Endothelial cell of umbilical vein (primary cell): ENCODE measurements around the gene ITFG1. TPM values are rescaled to one million over a fixed set of nuclear protein-coding genes. Genes with fewer than 3 reads are reported as not detected.
"Not testable (repeated sequence)": the region's sequence is repeated elsewhere in the genome, so short reads cannot be mapped to it uniquely, and the experiment has no call there.

Source experiments
- BruUV-seq: library from RNA; stranded (reverse); fragments of 400-500 nt; replicated peaks from 2 replicates; lab custom pipeline; 2021; lab: Mats Ljungman, UMichigan
- CTCF ChIA-PET: fragments of 300-600, 350-600 bp; sonication (Branson Sonifier 250); formaldehyde crosslinking; loops from one replicate; lab custom pipeline; 2021; ENCODE audit warnings: antibody characterized with exemption, inconsistent platforms; lab: Charles Lee
- POLR2A ChIA-PET: fragments of 300-600, 350-600 bp; sonication (Branson Sonifier 250); formaldehyde crosslinking; loops from one replicate; lab custom pipeline; 2021; ENCODE audit warnings: antibody characterized with exemption, inconsistent platforms; lab: Charles Lee
- DNase-seq: peaks from one replicate; pipeline ENCODE4 v3.0.0-alpha.2; 2011; ENCODE audit warnings: low read depth, low spot score
- FAIRE-seq: peaks from 2 replicates; lab custom pipeline; 2011; peaks lifted over from hg19 to GRCh38; lab: Jason Lieb, UNC
- H2AFZ ChIP-seq: 2 replicates; pipeline ENCODE4 v1.6.0; 2012; ENCODE audit warnings: low read depth, low read length, control low read depth, inconsistent platforms
- H3K27ac ChIP-seq: 2 replicates; pipeline ENCODE4 v1.5.1; 2011; ENCODE audit warnings: low read depth, mild to moderate bottlenecking, control low read depth, low read length, moderate library complexity; ENCODE audit not compliant: insufficient read depth
- H3K27me3 ChIP-seq, 2 experiments: 2 replicates each; pipeline versions ENCODE4 v1.6.0 to v1.6.1; 2011; ENCODE audit warnings: low read length in 2 of 2, mixed read lengths in 1 of 2; ENCODE audit not compliant: control insufficient read depth in 2 of 2, insufficient read depth in 2 of 2
- H3K36me3 ChIP-seq, 2 experiments: 2 replicates in 1 of 2; 3 replicates in 1 of 2; pipeline ENCODE4 v1.5.1; 2011; ENCODE audit warnings: low read length in 2 of 2, mild to moderate bottlenecking in 1 of 2, moderate library complexity in 1 of 2; ENCODE audit not compliant: control insufficient read depth in 2 of 2, insufficient read depth in 2 of 2; ENCODE audit errors: extremely low read depth in 1 of 2
- H3K4me1 ChIP-seq: 3 replicates; pipeline ENCODE4 v1.5.1; 2011; ENCODE audit warnings: mild to moderate bottlenecking, low read length; ENCODE audit not compliant: control insufficient read depth, insufficient read depth; ENCODE audit errors: extremely low read depth
- H3K4me2 ChIP-seq: 2 replicates; pipeline ENCODE4 v1.6.1; 2011; ENCODE audit warnings: low read length, control low read depth, mixed read lengths; ENCODE audit not compliant: insufficient read depth
- H3K4me3 ChIP-seq, 3 experiments: fragments of 200-600 bp in 1 of 3; sonication (generic), shearing (Covaris generic) in 1 of 3; replicated peaks in 1 of 3; 2 replicates each; pipeline ENCODE4 v1.5.1; 2011 to 2016; ENCODE audit warnings: control low read depth in 3 of 3, low read length in 3 of 3, mild to moderate bottlenecking in 2 of 3, inconsistent platforms in 1 of 3, low read depth in 1 of 3, moderate library complexity in 1 of 3; ENCODE audit not compliant: insufficient read depth in 1 of 3
- H3K79me2 ChIP-seq: 2 replicates; pipeline ENCODE4 v1.6.0; 2012; ENCODE audit warnings: low read length, inconsistent platforms; ENCODE audit not compliant: control insufficient read depth, insufficient read depth
- H3K9ac ChIP-seq: replicated peaks from 2 replicates; pipeline ENCODE3; 2011; ENCODE audit warnings: low read length, control low read depth; ENCODE audit not compliant: insufficient read depth; ENCODE audit errors: extremely low read depth
- H3K9me1 ChIP-seq: replicated peaks from 3 replicates; pipeline ENCODE4 v1.6.0; 2011; ENCODE audit warnings: mild to moderate bottlenecking, low read length; ENCODE audit not compliant: control insufficient read depth, insufficient read depth; ENCODE audit errors: extremely low read depth
- H3K9me3 ChIP-seq: replicated peaks from 2 replicates; pipeline ENCODE4 v1.5.1; 2012; ENCODE audit warnings: low read length, inconsistent platforms; ENCODE audit not compliant: control insufficient read depth, insufficient read depth
- H4K20me1 ChIP-seq: replicated peaks from 2 replicates; pipeline ENCODE3; 2011; ENCODE audit warnings: mild to moderate bottlenecking, low read length; ENCODE audit not compliant: control insufficient read depth, insufficient read depth; ENCODE audit errors: extremely low read depth
- MAX ChIP-seq: IDR thresholded peaks from 2 replicates; pipeline ENCODE4 v1.6.1; 2011; ENCODE audit not compliant: insufficient read depth, insufficient read length
- MYC ChIP-seq: IDR thresholded peaks from one replicate; pipeline ENCODE4 v1.6.1; 2011; ENCODE audit warnings: mild to moderate bottlenecking, low read depth, low read length
- dilution Hi-C: fragments of 300-500 bp; cut with MboI; formaldehyde crosslinking; loops from one replicate; pipeline ENCODE4 v1.15.0; 2019; ENCODE audit warnings: low sequenced_read_pairs; ENCODE audit not compliant: extremely low pct_ligation_motif_present
- intact Hi-C: fragments of 100-400 bp; cut with micrococcal nuclease; formaldehyde crosslinking; loops from one replicate; pipeline ENCODE4 v1.10.0; 2022
- polyA plus RNA-seq, 4 experiments: library from polyadenylated mRNA; depleted of rRNA in 3 of 4; stranded (reverse) in 3 of 4; unstranded in 1 of 4; fragments of >200 nt; gene quantifications; 2 replicates each; pipeline versions ENCODE4 v1.2.1 to v1.2.3, GENCODE V29; 2011 to 2012; ENCODE audit warnings: missing spikeins in 1 of 4
- total RNA-seq: library from RNA; stranded (reverse); gene quantifications from 2 replicates; pipeline ENCODE4 v1.2.3, GENCODE V29; 2021

Gene ITFG1
- total and polyA plus RNA-seq, 2 donors (not counting 3 experiments of a cell fraction or from before 2014, with no cell fraction given), result 32.1 to 44.2 TPM

GRCh38 chr16:47434274-47434673 is 26.6 kb downstream of the ITFG1 start:
- DNase-seq, H3K36me3 ChIP-seq, H3K4me1 ChIP-seq, H4K20me1 ChIP-seq, POLR2A ChIA-PET, FAIRE-seq, H3K4me2 ChIP-seq, dilution Hi-C loops, H3K79me2 ChIP-seq, intact Hi-C loops, H2AFZ ChIP-seq, H3K9me1 ChIP-seq, BruUV-seq, H3K4me3 ChIP-seq, H3K27ac ChIP-seq, H3K9me3 ChIP-seq, H3K9ac ChIP-seq, H3K27me3 ChIP-seq: not testable (repeated sequence)
- CTCF ChIA-PET, result interaction anchor here (1.0 kb wide), 1 partner anchor 9 kb away, joined by 4 read pairs; no protein-coding TSS in a partner anchor

GRCh38 chr16:47431960-47432359 is 28.9 kb downstream of the ITFG1 start:
- Histone ChIP-seq H3K4me1 (no peaks in the 10 kb centered on the region), H3K9ac (no peak overlapping the region), H4K20me1 (no peaks in the 10 kb centered on the region), H3K9me1 (no peaks in the 10 kb centered on the region), H3K9me3 (no peaks in the 10 kb centered on the region), H3K36me3 (peaks cover 0 to 4% of the 10 kb centered on the region in 2 experiments), H3K4me3 (no peak overlapping the region), H2AFZ (no peak overlapping the region), H3K27me3 (no peaks in the 10 kb centered on the region), H3K4me2 (no peak overlapping the region), H3K79me2 (no peaks in the 10 kb centered on the region), H3K27ac (no peak overlapping the region)
- no peak for DNase-seq
- ChIA-PET POLR2A (no interaction called here), CTCF (no interaction called here)
- dilution Hi-C loops, result no loop called here
- BruUV-seq, result no TSS peak
- FAIRE-seq, result no peak
- no peak for TF ChIP-seq MYC
- TF ChIP-seq MAX, result no peak
- intact Hi-C loops, result no loop called here
